DMS79 (cell line): ENCODE measurements around the gene C1orf56.

Experiments
- DNase-seq: peaks from one replicate; lab custom pipeline; 2025; lab: John Stamatoyannopoulos, UW

The C1orf56 gene

GRCh38 chr1:151047591-151047924, at the start of gene C1orf56:
C1orf56 (plus strand) TSS chr1:151047751; CDS start chr1:151047848, 97 bp downstream.
- peak; percentile 62 for DNase-seq

GRCh38 chr1:150997949-150998348, 49.6 kb upstream of the C1orf56 start:
- DNase-seq, result no peak

GRCh38 chr1:150999051-150999674, 48.4 kb upstream of the C1orf56 start:
- DNase-seq, result no peak

GRCh38 chr1:150999926-151000325, 47.6 kb upstream of the C1orf56 start:
- no peak for DNase-seq

GRCh38 chr1:151000408-151000807, 47.1 kb upstream of the C1orf56 start:
- no peak for DNase-seq

- no peak for DNase-seq
These were observed 45.9 kb upstream of the C1orf56 start for GRCh38 chr1:151001602-151002001.

GRCh38 chr1:151002051-151002450, 45.5 kb upstream of the C1orf56 start:
- DNase-seq, result no peak

- no peak for DNase-seq
These were observed 44.9 kb upstream of the C1orf56 start for GRCh38 chr1:151002611-151003010.

- no peak for DNase-seq
These were observed 44.4 kb upstream of the C1orf56 start for GRCh38 chr1:151003180-151003579.

GRCh38 chr1:151005729-151006319, 41.7 kb upstream of the C1orf56 start:
- DNase-seq, result no peak

GRCh38 chr1:151006327-151007052, 41.1 kb upstream of the C1orf56 start, which contains the start of gene MINDY1:
MINDY1 (minus strand) TSS chr1:151006902; CDS start chr1:151002617, 4,285 bp downstream.
- peak; percentile 84 for DNase-seq

- no peak for DNase-seq
These were observed 39.7 kb upstream of the C1orf56 start for GRCh38 chr1:151007853-151008243.

- DNase-seq, result peak; percentile 93
These were observed 39.0 kb upstream of the C1orf56 start, which contains the start of gene PRUNE1 for GRCh38 chr1:151008244-151009205. PRUNE1 (plus strand) TSS chr1:151008449; CDS start chr1:151008633, 184 bp downstream.

- no peak for DNase-seq
These were observed 38.4 kb upstream of the C1orf56 start for GRCh38 chr1:151009206-151009587.

- DNase-seq, result no peak
These were observed 37.7 kb upstream of the C1orf56 start for GRCh38 chr1:151009674-151010345.

- no peak for DNase-seq
These were observed 37.2 kb upstream of the C1orf56 start for GRCh38 chr1:151010346-151010726.

GRCh38 chr1:151011154-151011850, 36.2 kb upstream of the C1orf56 start:
- no peak for DNase-seq

GRCh38 chr1:151012684-151013471, 34.7 kb upstream of the C1orf56 start:
- DNase-seq, result no peak

- DNase-seq, result peak; percentile 96
These were observed 34.0 kb upstream of the C1orf56 start for GRCh38 chr1:151013518-151013917.

- DNase-seq, result peak; percentile 38
These were observed 22.9 kb upstream of the C1orf56 start for GRCh38 chr1:151024540-151025146.
